KOPT-K1 (cell line): ENCODE results near the gene STXBP2.

ENCODE experiments used
- H3K27ac ChIP-seq: fragments of 200-600 bp; sonication (generic); 2 replicates; pipeline ENCODE4 v1.5.1; 2016; ENCODE audit warnings: antibody characterized with exemption, mild to moderate bottlenecking, low read depth, low read length; ENCODE audit not compliant: poor library complexity, severe bottlenecking
- H3K36me3 ChIP-seq: fragments of 200-600 bp; sonication (generic); 2 replicates; pipeline ENCODE4 v1.5.1; 2017; ENCODE audit warnings: antibody characterized with exemption, mild to moderate bottlenecking, low read length, moderate library complexity; ENCODE audit not compliant: insufficient read depth
- H3K9me3 ChIP-seq: fragments of 200-600 bp; sonication (generic); 2 replicates; pipeline ENCODE4 v1.5.1; 2017; ENCODE audit warnings: antibody characterized with exemption, low read length, mild to moderate bottlenecking; ENCODE audit not compliant: insufficient read depth, poor library complexity, severe bottlenecking

The STXBP2 gene

DNA sequence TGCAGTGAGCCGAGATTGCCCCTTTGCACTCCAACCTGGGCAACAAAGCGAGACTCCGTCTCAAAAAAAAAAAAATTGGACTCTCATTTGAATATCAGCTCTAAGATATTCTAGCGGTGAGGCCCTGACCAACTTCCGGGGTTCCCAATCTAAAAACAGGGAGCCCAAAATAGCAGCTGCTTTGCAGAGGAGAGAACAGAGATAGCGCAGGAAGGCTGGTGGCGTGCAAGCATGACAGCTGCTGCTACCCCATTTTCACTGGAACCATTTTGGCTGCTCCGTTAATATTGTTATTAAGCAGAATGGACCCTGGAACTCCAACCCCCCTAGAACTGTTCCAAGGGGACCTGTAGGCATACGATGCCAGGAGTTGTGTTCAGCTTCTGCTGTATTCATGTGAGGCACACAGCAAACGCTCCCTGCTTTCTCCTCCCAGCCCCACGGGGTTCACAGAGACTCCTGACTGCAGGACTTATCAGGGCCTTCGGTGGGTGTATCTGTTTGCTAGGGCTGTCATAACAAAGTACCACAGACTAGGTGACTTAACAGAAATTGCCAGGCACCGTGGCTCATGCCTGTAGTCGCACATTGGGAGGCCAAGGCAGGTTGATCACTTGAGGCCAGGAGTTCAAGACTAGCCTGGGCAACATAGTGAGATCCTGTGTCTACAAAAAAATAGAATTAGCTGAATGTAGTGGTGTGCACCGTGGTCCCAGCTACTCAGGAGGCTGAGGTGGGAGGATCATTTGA lies 11.5 kb downstream of the STXBP2 start:
- no peak overlapping the region for H3K27ac ChIP-seq
- peaks cover 10% of the 10 kb centered on the region; the same call in 1 of the 2 replicates for H3K36me3 ChIP-seq
- no peaks in the 10 kb centered on the region for H3K9me3 ChIP-seq

DNA sequence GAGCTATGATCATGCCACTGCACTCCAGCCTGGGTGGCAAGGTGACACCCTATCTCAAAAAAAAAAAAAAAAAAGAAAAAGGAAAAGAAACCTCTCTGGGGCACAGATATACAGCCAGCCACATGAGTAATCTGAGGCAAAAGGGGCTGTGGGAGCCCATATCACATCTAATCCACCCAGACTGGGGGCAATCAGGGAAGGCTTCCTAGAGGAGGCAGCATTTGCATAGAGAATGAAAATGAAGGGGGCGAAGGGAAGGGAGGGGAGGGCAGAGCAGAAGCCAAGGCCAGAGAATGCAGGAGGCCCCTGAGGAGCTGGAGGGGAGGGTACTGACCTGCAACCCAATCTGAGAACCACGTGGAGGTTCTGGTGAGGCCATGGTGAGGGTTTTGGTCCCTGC lies 13.2 kb downstream of the STXBP2 start:
- no peaks in the 10 kb centered on the region; the same call in 1 of the 2 replicates for H3K36me3 ChIP-seq
- H3K9me3 ChIP-seq: no peaks in the 10 kb centered on the region
- no peak overlapping the region for H3K27ac ChIP-seq

DNA sequence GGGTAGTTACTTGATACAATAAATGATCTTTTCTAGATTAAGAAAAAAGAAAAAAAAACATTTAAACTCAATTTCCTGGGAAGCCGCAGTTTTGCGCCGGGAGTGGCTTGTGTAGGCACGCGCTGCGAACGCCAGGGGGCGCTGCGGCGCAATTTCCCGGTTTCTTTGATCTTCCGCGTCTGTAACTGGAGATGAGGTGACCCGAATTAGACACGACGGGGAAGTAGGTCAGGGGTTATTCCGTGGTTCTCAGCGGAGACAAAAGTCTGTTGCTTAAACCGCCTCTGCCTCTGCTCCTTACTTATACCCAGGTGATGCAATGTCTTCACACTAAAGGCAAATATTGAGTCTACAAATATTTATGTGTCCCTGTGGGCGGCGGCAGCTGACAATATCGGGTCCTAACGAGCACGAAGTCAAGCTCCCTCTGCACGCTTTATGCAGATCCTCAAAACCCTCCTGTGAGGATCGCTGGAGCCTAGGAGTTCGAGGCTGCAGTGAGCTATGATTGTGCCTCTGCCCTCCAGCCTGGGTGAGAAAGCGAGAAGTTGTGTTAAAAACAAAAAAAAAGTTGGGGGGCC lies 15.2 kb downstream of the STXBP2 start:
- no peaks in the 10 kb centered on the region for H3K9me3 ChIP-seq
- peak overlapping the region; percentile 53 for H3K27ac ChIP-seq
- H3K36me3 ChIP-seq: no peaks in the 10 kb centered on the region; the same call in 1 of the 2 replicates

DNA sequence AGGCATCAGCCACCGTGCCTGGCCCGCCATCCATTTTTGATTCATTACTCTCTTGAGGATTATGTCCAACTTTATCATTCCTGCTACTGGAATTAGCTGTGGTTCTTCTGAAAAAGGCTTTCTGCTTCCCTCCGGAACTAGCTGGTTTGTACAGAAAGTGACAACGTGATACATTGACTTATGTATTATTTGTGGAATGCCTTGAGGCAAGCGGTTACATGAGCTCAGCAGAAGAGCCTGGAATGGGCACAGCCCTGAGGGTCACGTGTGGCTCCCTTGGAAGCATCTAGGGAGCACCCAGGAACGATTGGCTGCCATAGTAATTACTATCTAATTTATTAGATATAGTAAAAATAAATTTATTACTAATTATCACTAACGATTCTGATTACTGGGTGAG lies 17.5 kb downstream of the STXBP2 start:
- no peak overlapping the region for H3K27ac ChIP-seq
- no peaks in the 10 kb centered on the region for H3K36me3 ChIP-seq
- H3K9me3 ChIP-seq: no peaks in the 10 kb centered on the region

DNA sequence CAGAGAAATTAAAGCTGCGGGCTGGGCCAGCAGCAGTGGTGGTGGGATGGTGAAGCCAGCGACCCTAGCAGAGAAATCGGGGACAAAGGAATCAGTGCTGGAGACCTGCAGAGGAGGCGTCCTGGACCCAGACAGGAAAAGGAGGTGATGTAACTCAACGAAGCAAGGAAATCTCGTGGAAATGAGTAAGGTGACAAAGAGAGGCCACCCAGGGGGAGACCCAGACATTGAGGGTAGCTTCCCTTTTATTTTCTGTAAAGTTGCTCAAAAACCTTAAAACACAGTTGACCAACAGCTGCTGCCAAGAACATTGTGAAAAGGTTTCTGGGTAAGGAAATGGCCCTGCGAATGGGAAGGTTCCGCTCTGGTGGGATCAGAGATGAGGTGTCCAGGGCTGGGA lies 18.7 kb downstream of the STXBP2 start:
- H3K9me3 ChIP-seq: no peaks in the 10 kb centered on the region
- no peaks in the 10 kb centered on the region for H3K36me3 ChIP-seq
- H3K27ac ChIP-seq: no peak overlapping the region

DNA sequence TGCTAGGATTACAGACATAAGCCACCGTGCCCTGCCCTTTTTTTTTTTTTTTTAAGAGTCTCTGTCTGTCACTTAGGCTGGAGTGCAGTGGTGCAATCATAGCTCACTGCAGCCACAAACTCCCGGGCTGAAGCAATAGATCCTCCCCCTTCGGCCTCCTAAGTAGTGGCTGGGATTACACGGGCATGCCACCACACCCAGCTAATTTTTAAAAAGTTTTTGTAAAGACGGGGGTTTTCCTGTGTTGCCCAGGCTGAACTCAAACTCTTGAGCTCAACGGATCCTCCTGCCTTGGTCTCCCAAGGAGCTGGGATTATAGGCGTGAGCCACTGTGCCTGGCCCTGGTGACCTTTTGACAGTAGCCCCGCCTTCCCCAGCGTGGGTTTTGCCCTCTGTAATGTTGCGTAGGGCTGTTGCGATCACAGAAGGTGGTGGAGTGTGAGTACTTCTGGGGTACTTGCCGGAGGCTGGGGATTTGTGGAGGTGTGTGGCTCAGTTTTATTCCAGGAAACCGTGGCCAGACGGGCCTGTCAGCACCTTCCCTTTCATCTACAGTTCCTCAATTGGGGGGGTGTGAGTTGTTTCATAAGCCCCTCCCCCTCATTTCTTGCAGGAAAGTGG lies 20.3 kb downstream of the STXBP2 start:
- Histone ChIP-seq H3K9me3 (no peaks in the 10 kb centered on the region), H3K27ac (peak overlapping the region; percentile 42)

DNA sequence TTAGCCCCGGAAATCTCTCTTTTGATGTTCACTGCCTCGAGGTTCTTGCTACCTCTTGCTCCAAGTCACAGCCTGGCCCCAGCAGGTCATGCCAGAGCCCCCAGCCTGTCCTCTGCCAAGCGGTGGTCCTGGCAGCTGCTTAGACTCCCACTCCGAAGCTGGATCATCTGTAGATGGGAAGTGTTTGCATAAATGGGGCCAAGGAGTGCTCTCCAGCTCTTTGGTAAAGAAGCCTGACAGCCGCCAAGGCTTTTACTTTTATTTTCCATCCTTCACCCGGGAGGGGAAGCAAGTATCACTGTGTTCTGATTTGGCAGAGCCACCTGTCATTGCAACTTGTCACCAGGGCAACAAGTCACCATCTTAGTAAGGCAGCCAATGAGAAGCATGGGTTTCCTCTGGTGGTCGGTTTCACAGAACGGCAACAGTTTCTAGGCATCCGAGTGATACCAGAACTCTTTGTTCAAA lies 21.3 kb downstream of the STXBP2 start:
- Histone ChIP-seq H3K9me3 (no peaks in the 10 kb centered on the region), H3K36me3 (no peaks in the 10 kb centered on the region), H3K27ac (peak overlapping the region; percentile 79)

More for the DNA sequence above, 20.3 kb downstream of the STXBP2 start:
- H3K36me3 ChIP-seq: no peaks in the 10 kb centered on the region

DNA sequence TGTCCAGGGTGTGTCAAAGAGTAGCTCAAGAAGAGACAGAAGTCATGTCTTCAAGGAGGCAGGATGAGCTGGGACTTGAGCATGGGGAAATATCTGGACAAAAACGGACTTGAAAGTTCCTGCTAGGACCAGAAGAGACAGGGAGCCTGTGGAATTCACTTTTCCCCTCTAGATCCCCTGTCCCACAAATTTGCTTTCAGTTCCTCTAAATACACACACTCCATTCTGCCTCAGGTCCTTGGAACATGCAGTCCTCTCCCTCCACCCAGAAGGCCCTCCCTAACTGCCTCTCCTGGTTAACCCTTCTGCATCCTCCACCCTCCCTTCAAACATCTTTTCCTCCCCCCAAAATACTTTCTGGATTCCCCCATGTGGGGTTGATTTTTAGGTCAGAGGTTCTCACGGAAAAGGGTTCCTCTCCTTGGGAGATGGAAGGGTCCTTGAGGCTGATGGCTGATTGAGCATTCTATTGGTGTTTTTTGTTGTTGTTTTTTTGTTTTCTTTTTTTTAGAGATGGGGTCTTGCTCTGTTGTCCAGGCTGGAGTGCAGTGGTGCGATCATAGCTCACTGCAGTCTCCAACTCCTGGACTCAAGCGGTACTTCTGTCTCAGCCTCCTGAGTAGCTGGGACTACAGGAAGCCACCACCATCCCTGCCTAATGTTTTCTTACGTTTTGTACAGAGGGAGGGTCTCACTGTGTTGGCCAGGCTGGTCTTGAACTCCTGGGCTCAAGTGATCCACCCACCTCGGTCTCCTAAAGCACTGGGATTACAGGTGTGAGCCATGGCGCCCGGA lies 25.0 kb downstream of the STXBP2 start:
- Histone ChIP-seq H3K9me3 (no peaks in the 10 kb centered on the region), H3K36me3 (no peaks in the 10 kb centered on the region), H3K27ac (no peak overlapping the region)

DNA sequence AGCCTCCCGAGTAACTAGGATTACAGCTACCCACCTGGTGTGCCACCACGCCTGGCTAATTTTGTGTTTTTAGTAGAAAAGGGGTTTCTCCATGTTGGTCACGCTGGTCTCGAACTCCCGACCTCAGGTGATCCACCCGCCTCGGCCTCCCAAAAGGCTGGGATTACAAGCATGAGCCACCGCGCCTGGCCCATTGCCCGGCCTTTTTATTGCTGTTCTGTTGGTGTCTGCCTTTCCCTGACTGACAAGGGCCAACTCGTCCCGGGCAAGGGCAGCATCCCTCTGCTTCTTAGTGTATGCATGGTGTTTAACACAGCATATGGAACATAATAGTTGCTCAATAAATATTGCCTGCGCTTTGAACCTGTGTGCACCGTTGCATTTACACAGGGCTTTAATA lies 25.7 kb downstream of the STXBP2 start:
- no peaks in the 10 kb centered on the region for H3K36me3 ChIP-seq
- no peak overlapping the region for H3K27ac ChIP-seq

DNA sequence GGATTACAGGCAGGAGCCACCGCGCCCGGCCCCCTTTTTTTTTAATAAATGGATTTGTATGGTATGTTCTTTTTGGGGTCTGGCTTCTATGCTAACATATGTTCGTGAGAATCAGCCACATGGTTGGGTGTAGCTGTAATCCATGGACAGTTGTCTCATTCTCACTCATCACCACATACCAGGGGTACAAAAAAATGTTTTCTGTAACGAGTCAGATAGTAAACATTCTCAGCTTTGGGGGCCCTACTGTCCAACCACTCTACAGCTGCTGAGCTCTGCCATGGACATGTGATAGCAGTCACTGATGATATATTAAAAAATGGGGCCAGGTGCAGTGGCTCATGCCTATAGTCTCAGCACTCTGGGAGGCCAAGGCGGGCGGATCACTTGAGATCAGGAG lies 26.8 kb downstream of the STXBP2 start:
- H3K9me3 ChIP-seq: no peaks in the 10 kb centered on the region
- H3K36me3 ChIP-seq: no peaks in the 10 kb centered on the region
- no peak overlapping the region for H3K27ac ChIP-seq

More for the DNA sequence above, 25.7 kb downstream of the STXBP2 start:
- H3K9me3 ChIP-seq: no peaks in the 10 kb centered on the region

DNA sequence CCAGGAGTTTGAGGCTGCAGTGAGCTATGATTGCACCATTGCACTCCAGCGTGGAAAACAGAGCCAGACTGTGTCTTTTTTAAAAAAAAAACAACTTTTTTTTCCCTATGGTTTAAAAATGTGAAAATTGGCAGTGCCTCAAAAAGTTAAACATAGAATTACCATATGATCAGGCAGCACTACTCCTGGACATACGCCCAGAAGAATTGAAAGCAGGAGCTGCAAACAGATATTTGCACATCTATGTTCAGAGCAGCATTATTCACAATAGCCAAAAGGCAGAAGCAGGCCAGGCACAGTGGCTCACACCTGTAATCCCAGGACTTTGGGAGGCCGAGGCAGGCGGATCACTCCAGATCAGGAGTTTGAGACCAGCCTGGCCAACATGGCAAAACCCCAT lies 28.2 kb downstream of the STXBP2 start:
- no peak overlapping the region for H3K27ac ChIP-seq
- no peaks in the 10 kb centered on the region for H3K36me3 ChIP-seq
- H3K9me3 ChIP-seq: no peaks in the 10 kb centered on the region

DNA sequence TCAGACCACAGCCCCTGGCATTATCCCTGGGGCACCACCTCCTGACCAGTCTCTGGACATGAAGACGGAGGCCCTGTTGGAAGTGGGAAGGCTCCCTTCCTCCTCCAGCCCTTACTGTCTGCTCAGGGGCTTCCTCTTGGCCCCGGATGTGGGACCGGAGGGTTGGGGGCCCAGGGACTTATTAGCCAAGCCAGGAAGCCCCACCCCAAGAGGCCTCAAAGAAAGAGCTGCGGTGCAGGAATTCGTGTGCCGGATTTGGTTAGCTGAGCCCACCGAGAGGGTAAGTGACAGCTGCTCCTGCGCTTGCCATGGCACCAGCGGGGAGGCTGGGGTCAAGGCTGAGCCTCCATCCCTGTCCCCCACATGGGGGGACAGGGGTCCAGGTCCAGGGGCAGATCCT lies 31.9 kb downstream of the STXBP2 start, which contains the start of gene RETN:
Gene RETN, plus strand, starts transcription at position 208 of the 400 bp plus-strand sequence. CDS start 278 bp downstream, outside the sequence.
- peak within 1 kb of the TSS; percentile 82 for H3K27ac ChIP-seq
- no peaks in the 10 kb centered on the region for H3K36me3 ChIP-seq
- H3K9me3 ChIP-seq: no peaks in the 10 kb centered on the region

DNA sequence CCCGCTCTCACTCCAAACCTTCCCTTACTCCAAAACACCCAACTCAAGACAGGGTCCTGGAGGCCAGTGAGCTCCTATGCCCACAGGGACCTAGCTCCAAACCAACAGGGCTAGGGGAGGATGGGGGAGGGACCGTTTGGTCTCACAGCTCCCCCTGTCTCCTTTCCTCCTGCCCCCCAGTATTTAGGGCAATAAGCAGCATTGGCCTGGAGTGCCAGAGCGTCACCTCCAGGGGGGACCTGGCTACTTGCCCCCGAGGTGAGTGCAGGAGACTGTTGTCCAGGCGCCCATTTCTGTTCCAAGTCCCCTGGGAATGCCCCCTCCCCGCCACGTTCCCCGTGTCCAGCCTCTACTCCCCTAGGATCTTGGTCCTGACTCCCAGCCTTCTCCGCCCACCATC lies 32.7 kb downstream of the STXBP2 start:
- no peaks in the 10 kb centered on the region for H3K9me3 ChIP-seq
- no peaks in the 10 kb centered on the region for H3K36me3 ChIP-seq
- H3K27ac ChIP-seq: peak overlapping the region; percentile 82

DNA sequence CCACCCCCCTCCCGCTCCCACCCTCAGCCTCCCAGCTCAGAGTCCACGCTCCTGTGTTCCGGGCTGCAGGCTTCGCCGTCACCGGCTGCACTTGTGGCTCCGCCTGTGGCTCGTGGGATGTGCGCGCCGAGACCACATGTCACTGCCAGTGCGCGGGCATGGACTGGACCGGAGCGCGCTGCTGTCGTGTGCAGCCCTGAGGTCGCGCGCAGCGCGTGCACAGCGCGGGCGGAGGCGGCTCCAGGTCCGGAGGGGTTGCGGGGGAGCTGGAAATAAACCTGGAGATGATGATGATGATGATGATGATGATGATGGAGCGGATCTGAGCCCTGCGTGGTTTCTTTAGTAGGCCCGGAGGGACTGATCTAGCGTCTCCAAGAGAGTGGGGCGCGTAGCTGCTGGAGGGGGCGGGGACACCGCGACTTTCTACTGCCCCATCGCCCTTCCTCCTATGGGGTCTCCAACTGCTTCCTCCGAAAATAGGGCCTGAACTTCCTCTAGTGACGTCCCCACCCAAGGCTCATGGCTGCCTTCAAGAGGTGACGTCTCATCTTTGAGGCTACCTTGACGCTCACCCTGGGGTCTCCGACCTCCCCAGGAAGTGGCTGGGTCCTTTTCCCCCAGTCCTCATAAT lies 33.4 kb downstream of the STXBP2 start:
- no peak overlapping the region for H3K27ac ChIP-seq
- no peaks in the 10 kb centered on the region for H3K9me3 ChIP-seq

More for the DNA sequence above, 33.4 kb downstream of the STXBP2 start:
- H3K36me3 ChIP-seq: no peaks in the 10 kb centered on the region
